CD4-positive, alpha-beta T cell treated with Interleukin-6 at 100 ng/mL for 8 hours (primary cell): ENCODE measurements around the gene AURKB.

Source experiments
- DNase-seq: peaks from one replicate; pipeline ENCODE4 v3.0.0-alpha.2; 2020; ENCODE audit warnings: mixed read lengths, low spot score

The AURKB gene

DNA sequence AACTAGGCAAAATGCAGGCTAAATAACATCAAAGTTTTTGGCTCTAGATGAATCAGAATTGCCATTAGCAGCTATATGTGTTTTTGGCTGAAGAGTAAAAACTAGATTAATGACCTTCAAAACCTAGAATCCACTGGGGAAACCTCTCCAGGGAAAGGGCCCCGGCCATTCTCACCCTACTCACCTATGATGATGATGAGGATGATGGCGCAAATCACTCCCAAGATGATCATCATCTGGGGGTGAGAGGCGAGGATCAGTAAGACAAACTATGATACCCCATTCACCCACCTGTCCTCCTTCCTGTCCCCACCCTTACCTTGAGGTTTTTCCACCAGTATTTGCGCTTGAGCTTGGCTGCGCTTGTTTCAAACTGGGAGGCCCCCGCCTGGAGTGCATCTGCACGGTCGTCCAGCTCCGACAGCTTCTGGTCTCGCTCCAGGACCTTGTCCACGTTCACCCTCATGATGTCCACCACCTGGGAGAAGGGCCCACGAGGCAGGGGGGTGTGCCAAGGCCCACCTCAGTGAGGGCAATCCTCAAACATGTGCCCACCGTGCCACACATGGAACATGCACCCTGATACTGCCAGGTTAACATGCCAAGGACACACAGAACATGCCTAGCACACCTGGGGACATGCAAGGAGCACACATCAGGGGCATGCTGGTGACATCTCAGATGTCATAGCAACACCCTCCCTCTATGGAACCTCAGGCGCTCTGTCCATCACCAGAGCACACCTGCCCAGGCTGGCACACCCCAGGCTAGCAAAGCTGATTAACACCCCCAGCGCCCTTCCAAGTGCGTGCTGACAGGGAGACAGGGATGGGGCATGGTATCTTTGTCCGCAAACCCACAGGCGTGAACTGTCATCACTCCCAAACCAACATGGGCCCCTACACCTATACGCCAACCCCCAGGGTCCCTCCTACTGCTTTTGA, 48.8 kb downstream of the AURKB start:
- no peak for DNase-seq

DNA sequence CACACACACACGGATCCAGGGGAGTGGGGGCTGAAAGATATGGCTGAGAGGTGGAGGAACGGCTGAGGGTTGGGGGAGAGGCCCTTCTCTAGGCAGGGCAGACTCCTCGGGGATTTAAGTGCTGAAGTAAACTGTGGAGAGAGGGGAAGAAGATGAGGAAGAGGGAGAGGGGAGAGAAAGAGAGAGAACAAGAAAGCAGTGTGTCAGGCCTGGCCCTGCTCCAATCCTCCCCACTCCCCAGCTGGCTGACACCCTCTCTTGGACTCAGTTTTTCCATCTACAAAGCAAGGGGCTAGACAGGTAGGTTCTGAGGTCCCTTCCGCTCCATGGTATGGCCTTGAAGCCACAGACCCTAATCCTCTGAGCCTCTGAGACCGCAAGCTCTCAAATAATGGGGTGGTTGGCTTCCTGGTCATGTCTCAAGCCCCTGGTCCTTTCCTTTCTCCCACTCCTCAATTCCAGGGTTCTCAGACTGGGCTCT, 49.6 kb downstream of the AURKB start:
- no peak for DNase-seq

DNA sequence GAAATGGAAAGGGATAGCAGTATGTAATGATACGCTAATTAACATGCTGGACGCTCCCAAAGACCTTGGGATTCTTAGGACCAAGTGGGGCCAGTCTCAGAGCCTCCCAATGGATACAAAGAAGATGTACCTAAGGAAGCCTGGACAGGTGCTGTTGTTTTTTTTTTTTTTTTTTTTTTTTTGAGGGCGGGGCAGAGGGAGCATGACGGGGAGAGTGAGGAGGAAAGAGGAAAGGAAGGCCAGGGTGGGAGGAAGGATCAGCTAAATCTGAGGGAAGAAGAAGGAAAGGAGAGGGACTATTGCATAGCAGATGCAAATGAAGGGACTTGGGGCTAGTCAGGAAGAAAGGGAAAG, 50.2 kb downstream of the AURKB start:
- DNase-seq: no peak

DNA sequence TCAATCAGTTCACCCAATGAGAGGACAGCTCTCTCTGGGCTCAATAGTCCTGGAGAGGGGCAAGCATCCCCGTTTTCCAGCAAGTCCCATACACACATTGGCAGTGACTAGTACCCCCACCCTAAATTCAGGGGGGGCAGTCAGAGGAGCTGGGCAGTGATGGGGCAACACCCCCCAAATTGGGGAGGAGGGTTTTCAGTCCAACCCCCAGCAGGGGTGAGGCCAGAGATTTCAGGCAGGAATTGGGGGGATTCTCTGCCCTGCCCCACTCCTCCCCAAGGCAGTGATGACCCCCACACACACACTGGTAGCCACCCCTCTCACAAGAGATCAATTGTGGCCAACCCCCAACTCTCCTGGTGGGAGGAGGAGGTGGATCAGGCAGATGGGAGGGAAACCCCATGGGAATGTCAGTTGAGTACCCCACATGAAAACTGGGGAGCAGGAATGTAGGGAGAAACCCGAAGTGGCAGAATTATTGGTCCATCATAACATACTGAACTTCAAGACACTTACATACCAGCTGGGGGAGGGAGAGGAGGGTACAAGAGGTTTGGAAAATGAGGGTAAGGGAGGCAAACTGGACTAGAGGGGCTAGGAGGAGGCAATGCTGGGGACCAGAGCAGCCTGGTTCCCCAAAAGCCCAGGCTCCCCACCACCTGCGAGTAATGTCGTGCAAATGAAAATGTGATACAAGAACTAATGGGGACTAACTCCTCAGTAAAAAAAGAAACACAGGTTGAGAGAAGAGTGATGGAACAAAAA, 50.7 kb downstream of the AURKB start:
- no peak for DNase-seq

DNA sequence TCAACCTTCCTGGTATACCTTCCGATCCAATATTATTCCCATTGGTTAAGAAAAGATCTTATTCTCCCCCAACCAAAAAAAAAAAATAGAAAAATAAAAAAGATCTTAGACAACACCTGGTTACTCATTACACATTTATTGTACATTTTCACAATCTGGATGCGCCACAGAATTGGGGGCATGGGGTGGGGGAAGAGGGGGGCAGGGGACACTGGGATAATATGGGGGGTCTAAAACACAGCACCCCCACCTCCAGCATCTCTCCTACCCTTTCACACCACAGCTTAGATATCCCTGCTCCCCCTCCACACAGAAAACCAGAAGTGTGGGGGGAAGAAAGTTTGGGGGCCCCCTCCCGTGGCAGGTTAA, 51.4 kb downstream of the AURKB start:
- DNase-seq: no peak

DNA sequence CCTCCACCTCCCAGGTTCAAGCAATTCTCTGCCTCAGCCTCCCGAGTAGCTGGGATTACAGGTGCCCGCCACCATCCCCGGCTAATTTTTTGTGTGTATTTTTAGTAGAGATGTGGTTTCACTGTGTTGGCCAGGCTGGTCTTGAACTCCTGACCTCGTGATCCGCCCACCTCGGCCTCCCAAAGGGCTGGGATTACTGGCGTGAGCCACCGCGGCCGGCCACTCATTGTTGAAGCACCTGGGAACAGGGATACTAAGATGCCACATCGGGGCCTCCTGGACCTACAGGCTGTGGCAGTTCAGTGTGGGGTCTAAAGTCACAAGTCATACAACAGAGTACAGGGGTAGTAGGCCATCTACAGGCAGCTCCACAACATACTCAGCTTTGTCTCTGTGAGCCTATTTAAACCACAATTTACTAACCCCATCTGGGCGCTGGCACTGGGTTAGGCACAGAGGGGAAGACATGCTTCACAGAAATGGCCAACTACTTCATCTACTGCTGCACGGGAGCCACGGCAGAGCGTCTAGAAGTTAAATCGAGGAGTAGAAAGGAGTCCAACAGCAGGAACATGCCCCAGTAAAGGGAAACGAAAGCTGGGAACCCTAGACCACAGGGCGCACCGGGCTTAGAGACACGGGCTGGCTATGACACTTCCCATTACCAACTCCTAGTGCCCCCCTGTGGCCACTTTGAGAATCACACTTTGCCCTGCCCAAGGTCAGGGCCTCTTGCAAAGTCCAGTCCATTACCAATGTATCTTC, 51.9 kb downstream of the AURKB start:
- peak; percentile 84 for DNase-seq

DNA sequence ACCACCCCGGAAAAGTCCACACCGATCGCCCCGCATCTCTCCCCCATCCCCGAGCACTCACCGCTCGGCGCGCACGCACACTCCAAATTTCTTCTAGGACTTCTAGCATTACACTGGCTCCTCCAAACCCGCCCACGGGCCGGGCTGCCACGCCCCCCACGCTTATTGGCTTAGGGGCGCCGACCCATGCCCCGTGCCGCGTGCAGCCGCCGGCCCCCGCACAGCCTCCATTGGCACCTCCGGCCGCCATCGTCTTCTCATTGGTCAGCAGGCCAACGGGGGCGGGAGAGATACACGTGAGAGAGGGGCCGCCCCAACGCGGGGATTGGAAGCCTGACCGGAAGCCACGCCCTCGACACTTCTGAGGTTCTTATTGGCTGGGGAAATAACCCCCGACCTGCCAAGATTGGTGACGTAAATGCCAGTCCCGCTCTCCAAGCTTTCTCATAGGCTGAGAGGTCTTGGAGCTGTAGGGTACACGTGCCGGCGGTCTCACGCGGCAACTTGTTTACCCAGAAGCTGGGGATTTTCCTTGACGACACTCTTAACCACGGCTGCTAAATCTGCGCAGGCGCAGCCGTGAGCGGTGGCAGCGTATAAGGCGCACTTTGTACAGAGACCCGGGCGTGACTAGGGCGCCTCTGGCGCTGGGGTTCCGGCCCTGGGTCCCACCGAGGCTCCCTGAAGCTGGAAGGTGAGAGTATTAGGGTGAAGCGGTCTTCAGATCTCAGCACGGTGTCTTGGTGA, 54.0 kb downstream of the AURKB start:
- DNase-seq: peak; percentile 100

DNA sequence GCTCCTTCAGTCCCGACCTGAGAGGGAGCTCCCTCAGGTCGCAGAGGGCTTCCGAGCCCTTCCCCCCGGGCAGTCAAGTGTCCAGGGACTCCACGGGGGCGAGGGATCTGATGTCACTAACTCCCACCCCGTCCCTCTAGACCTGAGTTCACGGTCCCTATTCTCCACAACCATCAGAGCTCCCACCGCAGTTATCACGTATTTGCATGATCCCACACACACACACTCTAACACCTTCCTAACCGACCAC, 54.5 kb downstream of the AURKB start:
- DNase-seq: no peak

DNA sequence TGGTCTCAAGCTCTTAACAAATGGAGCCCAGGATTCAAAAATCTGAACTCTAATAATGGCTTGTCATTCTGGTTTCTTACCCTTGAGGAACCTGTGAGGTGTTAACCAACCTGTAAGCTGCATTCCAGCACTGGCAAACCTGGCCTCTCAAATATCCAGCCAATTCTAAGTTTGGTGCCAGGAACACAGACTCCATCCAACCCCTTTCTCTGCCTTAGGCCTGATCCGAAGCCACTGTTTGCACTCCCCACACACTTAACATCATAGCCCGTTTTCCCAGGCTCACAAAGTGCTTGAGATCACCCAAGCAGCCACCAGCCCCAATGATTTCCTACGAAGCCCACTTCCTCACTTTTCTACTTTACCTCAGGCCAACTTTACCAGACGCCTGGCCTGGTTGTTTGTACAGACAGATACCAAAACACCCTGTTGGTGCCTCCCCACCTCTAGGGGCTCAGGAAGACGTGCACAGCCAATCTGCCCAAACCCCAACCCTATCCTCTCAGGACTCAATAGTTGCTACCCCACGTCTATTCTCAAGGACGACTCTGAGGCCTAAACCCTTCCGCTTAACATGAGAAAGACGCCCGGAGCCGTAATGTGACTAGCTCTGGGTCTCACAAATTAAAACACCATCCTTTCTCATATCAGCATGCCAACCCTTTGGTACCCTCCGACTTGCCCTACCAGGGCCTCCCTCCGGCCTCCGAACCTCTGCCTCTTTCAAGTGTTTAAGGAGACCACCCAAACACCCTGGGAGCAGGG, 55.0 kb downstream of the AURKB start:
- no peak for DNase-seq
